ENCODE results near the gene MTRF1. TPM values are rescaled to one million over a fixed set of nuclear protein-coding genes. Genes with fewer than 3 reads are reported as not detected.

Gene MTRF1
- total RNA-seq, 6 experiments from 2014 or later = 6.0 to 10.5 (median 7.4) TPM

DNA sequence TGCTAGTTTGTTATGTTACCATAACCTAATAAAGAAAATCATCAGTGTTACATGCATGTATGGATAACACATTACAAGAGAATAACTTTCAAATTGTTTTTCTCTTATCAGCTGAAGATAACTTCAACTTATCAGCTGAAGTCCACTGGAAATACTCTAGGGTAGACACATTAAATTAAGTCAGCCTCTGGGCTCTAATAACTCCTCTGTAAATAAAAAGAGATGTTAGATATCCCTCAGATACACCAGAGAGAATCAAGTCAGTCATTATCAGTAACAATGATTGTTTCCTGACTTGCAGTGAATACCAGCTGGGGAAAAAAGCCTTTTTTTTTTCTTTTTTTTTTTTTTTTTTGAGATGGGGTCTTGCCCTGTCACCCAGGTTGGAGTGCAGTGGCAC is 67.4 kb downstream of the MTRF1 start:
- no peak overlapping the region for H3K4me3 ChIP-seq
- ATAC-seq (no peak), DNase-seq (no peak)
- intact Hi-C loops (cut with DNase I) = loop anchor here (10.0 kb wide), 1 partner anchor 61 kb away; the partner anchor contains the start of gene KBTBD6 (in 2 of the 2)
- peaks cover 0 to 18% (median 6%) of the 10 kb centered on the region in 4 donors for H3K4me1 ChIP-seq
- TF ChIP-seq POLR2A (IDR thresholded peaks at IDR 0.05) = no peak
- TF ChIP-seq, protein P1, sequence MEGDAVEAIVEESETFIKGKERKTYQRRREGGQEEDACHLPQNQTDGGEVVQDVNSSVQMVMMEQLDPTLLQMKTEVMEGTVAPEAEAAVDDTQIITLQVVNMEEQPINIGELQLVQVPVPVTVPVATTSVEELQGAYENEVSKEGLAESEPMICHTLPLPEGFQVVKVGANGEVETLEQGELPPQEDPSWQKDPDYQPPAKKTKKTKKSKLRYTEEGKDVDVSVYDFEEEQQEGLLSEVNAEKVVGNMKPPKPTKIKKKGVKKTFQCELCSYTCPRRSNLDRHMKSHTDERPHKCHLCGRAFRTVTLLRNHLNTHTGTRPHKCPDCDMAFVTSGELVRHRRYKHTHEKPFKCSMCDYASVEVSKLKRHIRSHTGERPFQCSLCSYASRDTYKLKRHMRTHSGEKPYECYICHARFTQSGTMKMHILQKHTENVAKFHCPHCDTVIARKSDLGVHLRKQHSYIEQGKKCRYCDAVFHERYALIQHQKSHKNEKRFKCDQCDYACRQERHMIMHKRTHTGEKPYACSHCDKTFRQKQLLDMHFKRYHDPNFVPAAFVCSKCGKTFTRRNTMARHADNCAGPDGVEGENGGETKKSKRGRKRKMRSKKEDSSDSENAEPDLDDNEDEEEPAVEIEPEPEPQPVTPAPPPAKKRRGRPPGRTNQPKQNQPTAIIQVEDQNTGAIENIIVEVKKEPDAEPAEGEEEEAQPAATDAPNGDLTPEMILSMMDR (IDR thresholded peaks at IDR 0.05) = no peak
- H3K27ac ChIP-seq = no peak overlapping the region
- H3K9me3 ChIP-seq = no peaks in the 10 kb centered on the region
- H3K27me3 ChIP-seq = no peaks in the 10 kb centered on the region
- no peaks in the 10 kb centered on the region for H3K36me3 ChIP-seq

DNA sequence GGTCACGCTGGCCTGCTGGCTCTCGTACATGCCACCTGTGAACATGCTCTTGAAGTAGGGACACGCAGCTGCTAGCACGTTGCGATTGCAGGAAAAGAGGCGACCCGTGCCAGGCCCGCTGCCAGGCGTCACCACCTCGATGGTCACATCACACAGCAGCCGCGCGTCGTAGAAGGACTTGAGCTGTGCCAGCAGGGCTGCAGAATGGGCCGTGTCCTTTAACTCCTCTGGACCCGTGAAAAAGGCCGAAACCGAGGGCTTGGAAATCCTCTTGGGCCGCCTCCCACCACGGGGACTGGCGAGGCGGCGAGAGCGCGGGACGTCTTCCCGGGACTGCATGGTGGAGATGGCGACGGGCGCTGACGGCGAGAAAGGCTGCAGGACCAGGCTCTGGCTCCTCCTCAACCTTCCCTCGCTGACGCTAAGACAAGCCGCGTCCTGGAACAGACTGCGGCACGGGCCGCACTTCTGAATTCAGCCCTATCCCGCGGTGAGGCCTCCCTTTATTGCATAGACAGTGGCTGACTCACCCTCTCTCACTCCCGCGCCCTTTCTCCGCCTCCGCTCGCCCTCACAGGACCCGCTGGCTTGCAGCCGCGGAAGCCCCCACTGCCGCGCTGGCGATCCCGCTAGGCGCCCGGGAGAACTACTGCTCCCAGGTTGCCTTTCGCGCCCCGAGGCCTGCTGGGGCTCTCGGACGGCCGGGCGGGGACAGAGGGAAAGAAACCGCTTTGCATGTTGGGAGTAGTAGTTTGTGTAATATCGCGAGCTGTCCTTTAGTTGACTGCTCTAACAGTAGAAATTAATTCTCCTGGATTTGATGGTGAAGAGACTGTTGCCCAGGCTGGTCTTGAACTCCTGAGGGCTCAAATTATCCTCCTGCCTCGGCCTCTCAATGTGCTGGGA is 69.2 kb downstream of the MTRF1 start, which contains the start of gene KBTBD7:
Gene KBTBD7 (minus strand): TSS at position 651 of the 906 bp plus-strand sequence. CDS start 312 bp downstream, at position 339.
- intact Hi-C loops (cut with DNase I) = loop anchor here (10.0 kb wide), 1 partner anchor 59 kb away; the partner anchor contains the start of gene KBTBD6 (in 2 of the 2)
- Histone ChIP-seq H3K4me1 (peaks cover 0 to 19% (median 6%) of the 10 kb centered on the region in 4 donors), H3K36me3 (no peaks in the 10 kb centered on the region), H3K4me3 (peak within 1 kb of the TSS; percentile 51 to 88 (median 68)), H3K9me3 (no peaks in the 10 kb centered on the region), H3K27me3 (no peaks in the 10 kb centered on the region), H3K27ac (peak within 1 kb of the TSS; percentile 72 to 93 (median 83))
- WGBS (ENCODE audit: insufficient coverage, low coverage, low lambda C conversion rate, missing lambda C conversion rate) = 2% methylated on average over 26 of the region's 66 CpGs
- ATAC-seq (peak; percentile 99), DNase-seq (peak; percentile 95 to 96 (median 96))
- TF ChIP-seq, protein P1 (IDR thresholded peaks at IDR 0.05) = no peak
- TF ChIP-seq POLR2A (IDR thresholded peaks at IDR 0.05) = peak; percentile 68

DNA sequence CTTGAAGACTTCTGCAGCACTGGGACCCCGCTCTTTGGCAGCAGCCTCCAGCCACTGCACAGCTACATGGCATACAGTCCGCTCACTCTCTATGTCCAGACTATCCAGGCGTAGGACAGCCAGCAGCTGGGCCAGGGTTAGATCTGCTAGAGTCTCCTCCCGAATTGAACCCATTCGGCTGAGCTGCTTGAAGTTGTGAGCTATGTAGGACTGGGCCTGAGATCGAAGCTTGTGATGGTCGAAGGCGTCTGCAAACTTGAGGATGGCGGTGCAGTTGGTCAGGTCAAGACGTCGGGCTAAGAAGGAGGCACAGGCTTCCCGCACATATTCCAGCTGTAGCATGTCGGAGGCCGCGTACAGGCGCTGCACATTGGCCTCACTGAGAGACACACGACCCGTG is 69.9 kb downstream of the MTRF1 start:
- H3K4me1 ChIP-seq = peaks cover 0 to 19% (median 6%) of the 10 kb centered on the region in 4 donors
- WGBS (ENCODE audit: insufficient coverage, low coverage, low lambda C conversion rate, missing lambda C conversion rate) = no CpG with 5 or more reads among the region's 18 CpGs
- ATAC-seq (no peak), DNase-seq (no peak)
- no peak overlapping the region for H3K27ac ChIP-seq
- intact Hi-C loops (cut with DNase I) = loop anchor here (10.0 kb wide), 1 partner anchor 59 kb away; the partner anchor contains the start of gene KBTBD6 (in 2 of the 2)
- no peak for TF ChIP-seq POLR2A (IDR thresholded peaks at IDR 0.05)
- TF ChIP-seq, protein P1 (IDR thresholded peaks at IDR 0.05) = no peak
- H3K4me3 ChIP-seq = peak overlapping the region; percentile 51 to 88 (median 68)
- no peaks in the 10 kb centered on the region for H3K27me3 ChIP-seq
- H3K36me3 ChIP-seq = no peaks in the 10 kb centered on the region
- no peaks in the 10 kb centered on the region for H3K9me3 ChIP-seq

DNA sequence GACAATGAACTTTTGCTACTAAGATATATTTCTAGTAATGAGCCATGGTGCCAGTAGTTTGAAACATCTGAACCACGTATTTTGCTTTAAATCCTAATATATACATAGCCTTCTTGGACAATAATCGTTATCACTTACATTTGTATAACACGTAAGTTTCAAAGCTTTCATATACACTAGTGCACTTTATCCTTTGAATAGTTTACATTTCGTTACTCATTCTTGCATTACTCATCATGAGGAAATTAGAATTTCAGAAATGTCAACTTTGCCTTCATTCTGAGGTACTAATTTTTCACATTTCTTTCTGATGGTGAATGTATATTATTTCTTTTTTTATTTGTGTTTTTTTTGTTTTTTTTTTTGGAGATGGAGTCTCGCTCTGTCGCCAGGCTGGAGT is 74.8 kb downstream of the MTRF1 start:
- DNase-seq (no peak), ATAC-seq (no peak)
- H3K36me3 ChIP-seq = no peaks in the 10 kb centered on the region
- H3K27ac ChIP-seq = no peak overlapping the region
- no peaks in the 10 kb centered on the region for H3K27me3 ChIP-seq
- no peak for TF ChIP-seq POLR2A (IDR thresholded peaks at IDR 0.05)
- TF ChIP-seq, protein P1 (IDR thresholded peaks at IDR 0.05) = no peak
- no peaks in the 10 kb centered on the region for H3K9me3 ChIP-seq
- peaks cover 0 to 18% (median 6%) of the 10 kb centered on the region in 4 donors for H3K4me1 ChIP-seq
- no peak overlapping the region for H3K4me3 ChIP-seq
- WGBS (ENCODE audit: insufficient coverage, low coverage, low lambda C conversion rate, missing lambda C conversion rate) = 88% methylated on average over 6 of the region's 6 CpGs
- intact Hi-C loops (cut with DNase I) = no loop called here

Measured in right lobe of liver (tissue), 6 donors.